ENCODE measurements around the gene MYO10.

GRCh38 chr5:16626696-16627264 lies 309.3 kb downstream of the MYO10 start:
- no peak for TF ChIP-seq REST (IDR thresholded peaks at IDR 0.05; ENCODE audit: unreplicated experiment)
- TF ChIP-seq ETS1 (IDR thresholded peaks at IDR 0.05), result no peak
- no peak for TF ChIP-seq EZH2phosphoT487 (IDR thresholded peaks at IDR 0.05; ENCODE audit: unreplicated experiment)
- TF ChIP-seq POLR2AphosphoS5 (IDR thresholded peaks at IDR 0.05; ENCODE audit: low read depth), result no peak
- TF ChIP-seq CTCF (conservative IDR thresholded peaks at IDR 0.05; ENCODE audit: low read depth in 2 of 2), result no peak
- TF ChIP-seq CREB1 (CRISPR knock-in tag; IDR thresholded peaks at IDR 0.05; ENCODE audit: low read depth), result no peak
- no peak for TF ChIP-seq EZH2 (IDR thresholded peaks at IDR 0.05; ENCODE audit: low read depth, unreplicated experiment)
- no peak for TF ChIP-seq JUNB (IDR thresholded peaks at IDR 0.05; ENCODE audit: unreplicated experiment)
- no peak for TF ChIP-seq ZNF331 (CRISPR knock-in tag; IDR thresholded peaks at IDR 0.05; ENCODE audit: low read depth)
- TF ChIP-seq ZNF114 (CRISPR knock-in tag; IDR thresholded peaks at IDR 0.05), result no peak
- no peak for TF ChIP-seq STAT1 (IDR thresholded peaks at IDR 0.05; ENCODE audit: unreplicated experiment)
- TF ChIP-seq ZNF462 (CRISPR knock-in tag; IDR thresholded peaks at IDR 0.05), result no peak
- no peak for TF ChIP-seq NANOG (IDR thresholded peaks at IDR 0.05; ENCODE audit: borderline replicate concordance)

Measured in GM23338 (cell line).